WERI-Rb-1 (cell line): ENCODE data around the gene PLCL1.

Experiments
- DNase-seq: peaks from one replicate; pipeline ENCODE4 v3.0.0-alpha.2; 2020
- H3K27ac ChIP-seq: fragments of 250-450 bp; sonication (Bioruptor Pico); 2 replicates; pipeline ENCODE4 v1.5.1; 2020; ENCODE audit warnings: mild to moderate bottlenecking, moderate library complexity
- H3K27me3 ChIP-seq: fragments of 250-450 bp; sonication (Bioruptor Pico); 2 replicates; pipeline ENCODE4 v1.5.1; 2021; ENCODE audit warnings: mild to moderate bottlenecking, low read depth, moderate library complexity; ENCODE audit not compliant: insufficient read depth, severe bottlenecking
- H3K36me3 ChIP-seq: fragments of 250-450 bp; sonication (Bioruptor Pico); 2 replicates; pipeline ENCODE4 v1.5.1; 2020; ENCODE audit warnings: mild to moderate bottlenecking, moderate library complexity
- H3K4me3 ChIP-seq: 2 replicates; pipeline ENCODE4 v1.5.1; 2011; ENCODE audit warnings: low read depth, mild to moderate bottlenecking, control low read depth, low read length
- H3K9me3 ChIP-seq: fragments of 250-450 bp; sonication (Bioruptor Pico); 2 replicates; pipeline ENCODE4 v1.5.1; 2021; ENCODE audit warnings: mild to moderate bottlenecking, moderate library complexity; ENCODE audit not compliant: severe bottlenecking
- CTCF ChIP-seq: IDR thresholded peaks from 2 replicates; pipeline ENCODE4 v1.5.1; 2011; ENCODE audit warnings: low read depth, mild to moderate bottlenecking, control low read depth, inconsistent platforms, low read length

The PLCL1 gene

GRCh38 chr2:197883354-197884032, 79.1 kb downstream of the PLCL1 start:
- DNase-seq = no peak
- no peaks in the 10 kb centered on the region for H3K36me3 ChIP-seq
- no peaks in the 10 kb centered on the region for H3K27me3 ChIP-seq
- H3K9me3 ChIP-seq = no peaks in the 10 kb centered on the region
- no peak overlapping the region for H3K27ac ChIP-seq
- no peak for TF ChIP-seq CTCF
- H3K4me3 ChIP-seq = no peak overlapping the region

GRCh38 chr2:197884252-197884651, 79.9 kb downstream of the PLCL1 start:
- Histone ChIP-seq H3K27me3 (no peaks in the 10 kb centered on the region), H3K27ac (no peak overlapping the region), H3K36me3 (no peaks in the 10 kb centered on the region), H3K4me3 (no peak overlapping the region), H3K9me3 (no peaks in the 10 kb centered on the region)
- TF ChIP-seq CTCF = no peak
- DNase-seq = no peak

GRCh38 chr2:197885126-197885525, 80.7 kb downstream of the PLCL1 start:
- Histone ChIP-seq H3K9me3 (no peaks in the 10 kb centered on the region), H3K36me3 (no peaks in the 10 kb centered on the region), H3K27ac (no peak overlapping the region), H3K27me3 (no peaks in the 10 kb centered on the region), H3K4me3 (no peak overlapping the region)
- no peak for DNase-seq
- TF ChIP-seq CTCF = no peak

- no peaks in the 10 kb centered on the region for H3K36me3 ChIP-seq
- DNase-seq = no peak
- TF ChIP-seq CTCF = no peak
- H3K27me3 ChIP-seq = no peaks in the 10 kb centered on the region
- H3K27ac ChIP-seq = no peak overlapping the region
- H3K4me3 ChIP-seq = no peak overlapping the region
- no peaks in the 10 kb centered on the region for H3K9me3 ChIP-seq
Observed at GRCh38 chr2:197885587-197885986, 81.2 kb downstream of the PLCL1 start.

GRCh38 chr2:197888321-197888720, 83.9 kb downstream of the PLCL1 start:
- no peaks in the 10 kb centered on the region for H3K9me3 ChIP-seq
- no peaks in the 10 kb centered on the region for H3K27me3 ChIP-seq
- DNase-seq = no peak
- no peaks in the 10 kb centered on the region for H3K36me3 ChIP-seq
- TF ChIP-seq CTCF = no peak
- no peak overlapping the region for H3K4me3 ChIP-seq
- H3K27ac ChIP-seq = no peak overlapping the region

GRCh38 chr2:197889041-197889440, 84.6 kb downstream of the PLCL1 start:
- Histone ChIP-seq H3K27me3 (no peaks in the 10 kb centered on the region), H3K27ac (no peak overlapping the region), H3K4me3 (no peak overlapping the region), H3K36me3 (no peaks in the 10 kb centered on the region), H3K9me3 (no peaks in the 10 kb centered on the region)
- TF ChIP-seq CTCF = no peak
- no peak for DNase-seq
